ENCODE data around the gene VWA5B1. TPM values are rescaled to one million over a fixed set of nuclear protein-coding genes. Genes with fewer than 3 reads are reported as not detected.
"Not testable (repeated sequence)": the region's sequence is repeated elsewhere in the genome, so short reads cannot be mapped to it uniquely, and the experiment has no call there.

The VWA5B1 gene
- total RNA-seq, 2 donors from 2014 or later, result 0.44 TPM; not detected in 1

DNA sequence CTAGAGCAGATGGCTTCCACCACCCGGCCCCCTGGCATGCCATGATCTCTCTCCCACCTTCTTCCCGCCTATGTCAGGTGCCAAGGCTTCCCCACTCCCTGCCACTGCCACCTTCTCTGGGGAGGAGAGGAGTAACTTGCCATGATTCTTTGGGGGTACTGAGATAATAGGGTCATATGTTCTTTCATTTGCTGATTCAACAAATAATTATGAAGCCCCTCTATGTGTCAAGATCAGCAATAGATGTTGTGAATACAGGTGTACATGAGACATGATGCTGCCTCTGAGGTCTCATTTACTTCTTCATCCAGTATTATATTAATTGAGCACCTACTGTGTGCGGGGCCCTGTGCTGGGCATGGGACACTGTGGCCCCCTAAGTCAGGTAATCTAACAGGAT lies 6.0 kb upstream of the VWA5B1 start:
- H3K4me3 Mint-ChIP-seq, result no peak overlapping the region
- H3K9me3 Mint-ChIP-seq, result peaks cover 9% of the 10 kb centered on the region
- no peak overlapping the region for H3K4me3 ChIP-seq (ENCODE audit: low read length)
- H3K36me3 ChIP-seq (ENCODE audit: control insufficient read depth, insufficient read depth, low read length), result no peaks in the 10 kb centered on the region
- WGBS, 2 experiments (ENCODE audit: insufficient coverage in 1 of 2, insufficient read length in 1 of 2), result 93% methylated on average over 3 of the region's 3 CpGs; no CpG with 5 or more reads in 1 of the 2 experiments
- H3K4me1 ChIP-seq (ENCODE audit: control insufficient read depth, insufficient read depth, low read length), result peaks cover 9% of the 10 kb centered on the region
- no peak overlapping the region for H3K27ac Mint-ChIP-seq
- H3K9me3 ChIP-seq (ENCODE audit: control insufficient read depth, low read length), result peaks cover 8% of the 10 kb centered on the region
- H3K36me3 Mint-ChIP-seq (ENCODE audit: low read depth), result no peaks in the 10 kb centered on the region
- H3K27me3 ChIP-seq (ENCODE audit: control insufficient read depth, insufficient read depth, low read length, poor library complexity, severe bottlenecking), result peaks cover 80% of the 10 kb centered on the region
- DNase-seq, result no peak
- TF ChIP-seq, protein P1, sequence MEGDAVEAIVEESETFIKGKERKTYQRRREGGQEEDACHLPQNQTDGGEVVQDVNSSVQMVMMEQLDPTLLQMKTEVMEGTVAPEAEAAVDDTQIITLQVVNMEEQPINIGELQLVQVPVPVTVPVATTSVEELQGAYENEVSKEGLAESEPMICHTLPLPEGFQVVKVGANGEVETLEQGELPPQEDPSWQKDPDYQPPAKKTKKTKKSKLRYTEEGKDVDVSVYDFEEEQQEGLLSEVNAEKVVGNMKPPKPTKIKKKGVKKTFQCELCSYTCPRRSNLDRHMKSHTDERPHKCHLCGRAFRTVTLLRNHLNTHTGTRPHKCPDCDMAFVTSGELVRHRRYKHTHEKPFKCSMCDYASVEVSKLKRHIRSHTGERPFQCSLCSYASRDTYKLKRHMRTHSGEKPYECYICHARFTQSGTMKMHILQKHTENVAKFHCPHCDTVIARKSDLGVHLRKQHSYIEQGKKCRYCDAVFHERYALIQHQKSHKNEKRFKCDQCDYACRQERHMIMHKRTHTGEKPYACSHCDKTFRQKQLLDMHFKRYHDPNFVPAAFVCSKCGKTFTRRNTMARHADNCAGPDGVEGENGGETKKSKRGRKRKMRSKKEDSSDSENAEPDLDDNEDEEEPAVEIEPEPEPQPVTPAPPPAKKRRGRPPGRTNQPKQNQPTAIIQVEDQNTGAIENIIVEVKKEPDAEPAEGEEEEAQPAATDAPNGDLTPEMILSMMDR (conservative IDR thresholded peaks at IDR 0.05), result no peak
- H3K27me3 Mint-ChIP-seq (ENCODE audit: insufficient read depth), result peaks cover 79% of the 10 kb centered on the region
- H3K4me1 Mint-ChIP-seq, result peaks cover 13% of the 10 kb centered on the region
- no peak overlapping the region for H3K9ac ChIP-seq (ENCODE audit: extremely low read depth, low read length, poor library complexity, severe bottlenecking)
- H3K27ac ChIP-seq (ENCODE audit: low read depth, low read length), result no peak overlapping the region

DNA sequence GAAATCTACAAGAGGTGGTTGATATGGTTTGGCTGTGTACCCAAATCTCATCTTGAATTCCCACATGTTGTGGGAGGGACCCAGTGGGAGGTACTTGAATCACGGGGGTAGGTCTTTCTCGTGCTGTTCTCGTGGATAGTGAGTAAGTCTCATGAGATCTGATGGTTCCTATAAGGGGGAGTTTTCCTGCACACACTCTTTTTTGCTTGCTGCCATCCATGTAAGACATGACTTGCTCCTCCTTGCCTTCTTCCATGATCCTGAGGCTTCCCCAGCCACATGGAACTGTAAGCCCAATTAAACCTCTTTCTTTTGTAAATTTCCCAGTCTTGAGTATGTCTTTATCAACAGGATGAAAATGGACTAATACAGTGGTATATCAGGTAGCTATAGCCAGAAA lies 5.2 kb upstream of the VWA5B1 start:
- Mint-ChIP-seq H3K27me3 (ENCODE audit: insufficient read depth) (peaks cover 87% of the 10 kb centered on the region), H3K4me1 (peaks cover 17% of the 10 kb centered on the region), H3K9me3 (peaks cover 9% of the 10 kb centered on the region), H3K36me3 (ENCODE audit: low read depth) (no peaks in the 10 kb centered on the region), H3K27ac (no peak overlapping the region), H3K4me3 (no peak overlapping the region)
- H3K4me3 ChIP-seq (ENCODE audit: low read length), result no peak overlapping the region
- TF ChIP-seq, protein P1 (conservative IDR thresholded peaks at IDR 0.05), result no peak
- H3K27ac ChIP-seq (ENCODE audit: low read depth, low read length), result no peak overlapping the region
- peaks cover 8% of the 10 kb centered on the region for H3K9me3 ChIP-seq (ENCODE audit: control insufficient read depth, low read length)
- H3K9ac ChIP-seq (ENCODE audit: extremely low read depth, low read length, poor library complexity, severe bottlenecking), result no peak overlapping the region
- 74% methylated on average over 3 of the region's 3 CpGs; no CpG with 5 or more reads in 1 of the 2 experiments for WGBS, 2 experiments (ENCODE audit: insufficient coverage in 1 of 2, insufficient read length in 1 of 2)
- H3K36me3 ChIP-seq (ENCODE audit: control insufficient read depth, insufficient read depth, low read length), result no peaks in the 10 kb centered on the region
- DNase-seq, result no peak
- peaks cover 10% of the 10 kb centered on the region for H3K4me1 ChIP-seq (ENCODE audit: control insufficient read depth, insufficient read depth, low read length)
- peaks cover 88% of the 10 kb centered on the region for H3K27me3 ChIP-seq (ENCODE audit: control insufficient read depth, insufficient read depth, low read length, poor library complexity, severe bottlenecking)

- peaks cover 93% of the 10 kb centered on the region for H3K27me3 ChIP-seq (ENCODE audit: control insufficient read depth, insufficient read depth, low read length, poor library complexity, severe bottlenecking)
- H3K4me1 Mint-ChIP-seq, result peaks cover 24% of the 10 kb centered on the region
- not testable (repeated sequence) for H3K4me1 ChIP-seq (ENCODE audit: control insufficient read depth, insufficient read depth, low read length); H3K4me3 ChIP-seq (ENCODE audit: low read length); H3K9ac ChIP-seq (ENCODE audit: extremely low read depth, low read length, poor library complexity, severe bottlenecking); H3K27ac ChIP-seq (ENCODE audit: low read depth, low read length); H3K9me3 ChIP-seq (ENCODE audit: control insufficient read depth, low read length); H3K36me3 Mint-ChIP-seq (ENCODE audit: low read depth); DNase-seq; H3K9me3 Mint-ChIP-seq; H3K4me3 Mint-ChIP-seq; H3K36me3 ChIP-seq (ENCODE audit: control insufficient read depth, insufficient read depth, low read length); H3K27ac Mint-ChIP-seq
- 75 to 79% methylated on average over 1 of the region's 3 CpGs for WGBS, 2 experiments (ENCODE audit: insufficient coverage in 1 of 2, insufficient read length in 1 of 2)
- H3K27me3 Mint-ChIP-seq (ENCODE audit: insufficient read depth), result peaks cover 91% of the 10 kb centered on the region
Measured at GRCh38 chr1:20287696-20288095, 3.0 kb upstream of the VWA5B1 start.

- peaks cover 87% of the 10 kb centered on the region for H3K27me3 Mint-ChIP-seq (ENCODE audit: insufficient read depth)
- H3K27ac Mint-ChIP-seq, result peak overlapping the region; percentile 50
- H3K4me3 ChIP-seq (ENCODE audit: low read length), result no peak overlapping the region
- no peaks in the 10 kb centered on the region for H3K9me3 ChIP-seq (ENCODE audit: control insufficient read depth, low read length)
- no peak overlapping the region for H3K27ac ChIP-seq (ENCODE audit: low read depth, low read length)
- H3K9ac ChIP-seq (ENCODE audit: extremely low read depth, low read length, poor library complexity, severe bottlenecking), result no peak overlapping the region
- TF ChIP-seq, protein P1 (conservative IDR thresholded peaks at IDR 0.05), result no peak
- peak overlapping the region; percentile 44 for H3K4me3 Mint-ChIP-seq
- H3K4me1 ChIP-seq (ENCODE audit: control insufficient read depth, insufficient read depth, low read length), result peaks cover 8% of the 10 kb centered on the region
- H3K36me3 Mint-ChIP-seq (ENCODE audit: low read depth), result no peaks in the 10 kb centered on the region
- peak; percentile 69 for DNase-seq
- H3K36me3 ChIP-seq (ENCODE audit: control insufficient read depth, insufficient read depth, low read length), result no peaks in the 10 kb centered on the region
- 8 to 14% methylated on average over 11 to 20 of the region's 20 CpGs for WGBS, 2 experiments (ENCODE audit: insufficient coverage in 1 of 2, insufficient read length in 1 of 2)
- no peaks in the 10 kb centered on the region for H3K9me3 Mint-ChIP-seq
- peaks cover 87% of the 10 kb centered on the region for H3K27me3 ChIP-seq (ENCODE audit: control insufficient read depth, insufficient read depth, low read length, poor library complexity, severe bottlenecking)
- peaks cover 28% of the 10 kb centered on the region for H3K4me1 Mint-ChIP-seq
Measured at GRCh38 chr1:20291645-20292084, 990 bp downstream of the VWA5B1 start.
